MM.1S (cell line): Measurements from ENCODE around the gene SNX24.

Source experiments
- DNase-seq: peaks from one replicate; pipeline ENCODE4 v3.0.0-alpha.2; 2015
- H2AFZ ChIP-seq: fragments of 300-600 bp; sonication (generic); 2 replicates; pipeline ENCODE4 v1.6.0; 2016; ENCODE audit warnings: antibody characterized with exemption, low read length
- H3F3A ChIP-seq: fragments of 300-600 bp; sonication (generic); 2 replicates; pipeline ENCODE4 v1.6.1; 2016; ENCODE audit warnings: mild to moderate bottlenecking, antibody characterized with exemption, low read length, moderate library complexity, mixed read lengths; ENCODE audit not compliant: insufficient read depth
- H3K27ac ChIP-seq: fragments of 300-600 bp; sonication (generic); 2 replicates; pipeline ENCODE4 v1.5.1; 2016; ENCODE audit warnings: mild to moderate bottlenecking, low read length
- H3K27me3 ChIP-seq: fragments of 300-600 bp; sonication (generic); replicated peaks from 2 replicates; pipeline ENCODE4 v1.6.0; 2016; ENCODE audit warnings: low read length; ENCODE audit not compliant: insufficient read depth
- H3K36me3 ChIP-seq: fragments of 300-600 bp; sonication (generic); replicated peaks from 2 replicates; pipeline ENCODE4 v1.6.1; 2016; ENCODE audit warnings: mild to moderate bottlenecking, low read length, mixed read lengths; ENCODE audit not compliant: insufficient read depth
- H3K4me1 ChIP-seq: fragments of 300-600 bp; sonication (generic); 2 replicates; pipeline ENCODE4 v1.6.1; 2016; ENCODE audit warnings: low read length, mixed read lengths
- H3K4me2 ChIP-seq: fragments of 300-600 bp; sonication (generic); 2 replicates; pipeline ENCODE4 v1.6.0; 2016; ENCODE audit warnings: low read depth, low read length
- H3K4me3 ChIP-seq: fragments of 300-600 bp; sonication (generic); 2 replicates; pipeline ENCODE4 v1.5.1; 2016; ENCODE audit warnings: low read length, mixed read lengths
- H3K79me2 ChIP-seq: fragments of 300-600 bp; sonication (generic); 2 replicates; pipeline ENCODE4 v1.6.1; 2016; ENCODE audit warnings: mixed run types, low read length, mixed read lengths
- H3K9ac ChIP-seq: fragments of 300-600 bp; sonication (generic); 2 replicates; pipeline ENCODE4 v1.6.1; 2016; ENCODE audit warnings: low read length, mixed read lengths
- H3K9me2 ChIP-seq: fragments of 300-600 bp; sonication (generic); replicated peaks from 2 replicates; pipeline ENCODE4 v1.6.1; 2016; ENCODE audit warnings: mild to moderate bottlenecking, low read length, mixed read lengths; ENCODE audit not compliant: insufficient read depth
- H3K9me3 ChIP-seq: fragments of 300-600 bp; sonication (generic); replicated peaks from 2 replicates; pipeline ENCODE4 v1.6.1; 2016; ENCODE audit warnings: mild to moderate bottlenecking, low read length, mixed read lengths; ENCODE audit not compliant: insufficient read depth
- H4K20me1 ChIP-seq: fragments of 300-600 bp; sonication (generic); 2 replicates; pipeline ENCODE4 v1.6.1; 2016; ENCODE audit warnings: mild to moderate bottlenecking, low read length, moderate library complexity, mixed read lengths; ENCODE audit not compliant: insufficient read depth
- EZH2 ChIP-seq: fragments of 300-600 bp; sonication (generic); optimal IDR thresholded peaks from 2 replicates; pipeline ENCODE3; 2017; ENCODE audit warnings: low read depth, mild to moderate bottlenecking, antibody characterized with exemption, low read length, mixed read lengths
- EZH2phosphoT487 ChIP-seq: fragments of 300-600 bp; sonication (generic); IDR thresholded peaks from 2 replicates; pipeline ENCODE4 v1.6.1; 2018; ENCODE audit warnings: antibody characterized with exemption, low read length
- TF ChIP-seq, protein P1 (sequence below): fragments of 300-600 bp; sonication (generic); IDR thresholded peaks from 2 replicates; pipeline ENCODE4 v1.5.1; 2016; ENCODE audit warnings: antibody characterized with exemption, low read length, mixed read lengths

SNX24 gene

DNA sequence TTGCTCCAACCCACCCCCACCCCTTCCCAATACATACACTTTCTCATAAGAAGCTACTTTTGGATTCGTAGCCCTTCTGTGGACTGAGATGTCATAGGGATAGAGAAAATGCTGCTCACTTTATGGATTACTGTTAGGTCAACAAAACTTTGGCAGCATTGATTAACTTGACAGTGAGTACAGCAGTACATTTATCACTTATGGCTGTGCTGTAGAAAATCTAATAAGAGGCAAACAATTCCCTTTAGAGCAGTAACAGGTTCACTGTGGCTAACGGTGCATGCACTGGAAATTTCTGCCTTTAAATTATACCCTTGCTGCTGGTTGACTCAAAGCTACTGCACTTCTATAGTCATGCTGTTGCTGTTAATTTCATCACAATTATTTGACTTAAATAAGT, 131.9 kb downstream of the SNX24 start:
- H3K27ac ChIP-seq: no peak overlapping the region
- no peaks in the 10 kb centered on the region for H3K79me2 ChIP-seq
- H3F3A ChIP-seq: no peaks in the 10 kb centered on the region
- no peak for DNase-seq
- no peak overlapping the region for H2AFZ ChIP-seq
- H4K20me1 ChIP-seq: no peaks in the 10 kb centered on the region
- no peak overlapping the region for H3K4me2 ChIP-seq
- no peaks in the 10 kb centered on the region for H3K9me3 ChIP-seq
- H3K9ac ChIP-seq: no peak overlapping the region
- H3K9me2 ChIP-seq: no peaks in the 10 kb centered on the region
- TF ChIP-seq, protein P1, sequence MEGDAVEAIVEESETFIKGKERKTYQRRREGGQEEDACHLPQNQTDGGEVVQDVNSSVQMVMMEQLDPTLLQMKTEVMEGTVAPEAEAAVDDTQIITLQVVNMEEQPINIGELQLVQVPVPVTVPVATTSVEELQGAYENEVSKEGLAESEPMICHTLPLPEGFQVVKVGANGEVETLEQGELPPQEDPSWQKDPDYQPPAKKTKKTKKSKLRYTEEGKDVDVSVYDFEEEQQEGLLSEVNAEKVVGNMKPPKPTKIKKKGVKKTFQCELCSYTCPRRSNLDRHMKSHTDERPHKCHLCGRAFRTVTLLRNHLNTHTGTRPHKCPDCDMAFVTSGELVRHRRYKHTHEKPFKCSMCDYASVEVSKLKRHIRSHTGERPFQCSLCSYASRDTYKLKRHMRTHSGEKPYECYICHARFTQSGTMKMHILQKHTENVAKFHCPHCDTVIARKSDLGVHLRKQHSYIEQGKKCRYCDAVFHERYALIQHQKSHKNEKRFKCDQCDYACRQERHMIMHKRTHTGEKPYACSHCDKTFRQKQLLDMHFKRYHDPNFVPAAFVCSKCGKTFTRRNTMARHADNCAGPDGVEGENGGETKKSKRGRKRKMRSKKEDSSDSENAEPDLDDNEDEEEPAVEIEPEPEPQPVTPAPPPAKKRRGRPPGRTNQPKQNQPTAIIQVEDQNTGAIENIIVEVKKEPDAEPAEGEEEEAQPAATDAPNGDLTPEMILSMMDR: no peak
- TF ChIP-seq EZH2: no peak
- H3K4me1 ChIP-seq: no peaks in the 10 kb centered on the region
- H3K27me3 ChIP-seq: no peaks in the 10 kb centered on the region
- H3K4me3 ChIP-seq: no peak overlapping the region
- H3K36me3 ChIP-seq: no peaks in the 10 kb centered on the region

DNA sequence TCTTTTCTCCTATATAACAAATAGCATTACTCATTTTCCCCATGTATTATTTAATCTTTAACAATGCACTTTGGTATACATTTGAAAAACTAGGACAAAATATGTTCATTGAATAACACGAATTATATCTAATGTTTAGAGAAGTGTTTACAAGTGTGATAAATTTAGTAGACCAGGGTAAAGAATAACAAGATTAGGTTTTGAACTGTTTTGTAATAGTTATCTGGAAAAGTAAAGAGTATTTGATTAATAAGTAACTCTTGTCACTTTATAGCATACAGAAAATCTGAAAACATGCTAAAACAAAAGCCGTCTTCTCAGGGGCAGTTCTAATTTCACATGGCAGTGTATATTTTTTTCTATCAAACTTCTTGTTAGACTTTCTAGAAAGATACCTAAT, 132.7 kb downstream of the SNX24 start:
- Histone ChIP-seq H2AFZ (no peak overlapping the region), H3F3A (no peaks in the 10 kb centered on the region), H3K27me3 (no peaks in the 10 kb centered on the region), H3K9me3 (no peaks in the 10 kb centered on the region), H3K4me2 (no peak overlapping the region), H3K36me3 (no peaks in the 10 kb centered on the region), H4K20me1 (no peaks in the 10 kb centered on the region), H3K79me2 (no peaks in the 10 kb centered on the region), H3K9ac (no peak overlapping the region), H3K27ac (no peak overlapping the region), H3K4me1 (no peaks in the 10 kb centered on the region), H3K9me2 (no peaks in the 10 kb centered on the region), H3K4me3 (no peak overlapping the region)
- TF ChIP-seq, protein P1: no peak
- TF ChIP-seq EZH2 (no peak), EZH2phosphoT487 (no peak)
- DNase-seq: no peak

DNA sequence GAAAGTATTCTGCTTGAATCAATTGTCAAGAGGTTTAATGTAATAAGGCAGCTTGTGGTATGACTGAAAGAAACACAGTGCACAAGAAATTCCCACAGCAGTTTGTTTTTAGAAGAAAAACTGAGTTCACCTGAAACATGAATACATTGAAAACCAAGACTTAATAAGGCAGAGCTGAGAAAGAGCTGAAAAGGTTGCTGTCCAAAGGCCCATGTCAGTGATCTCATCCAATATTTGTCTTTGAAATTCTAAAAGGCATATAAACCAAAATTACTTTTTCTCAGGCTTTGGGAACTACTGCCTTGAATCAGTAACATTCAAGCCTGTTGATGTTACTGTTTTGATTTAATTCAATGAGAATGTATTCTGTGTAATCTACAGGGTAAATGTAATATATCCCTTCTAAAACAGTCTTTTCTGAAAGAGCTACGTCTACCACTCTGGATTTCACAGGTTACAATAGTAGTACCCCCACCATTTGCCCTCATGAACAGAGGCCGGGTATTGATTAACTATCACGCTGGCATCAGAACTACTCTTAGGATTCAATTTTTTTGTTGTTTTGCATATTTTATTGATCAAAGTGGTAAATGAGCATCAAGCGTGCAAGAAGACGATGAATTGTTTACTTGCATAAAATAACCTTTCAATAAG, 133.4 kb downstream of the SNX24 start:
- no peaks in the 10 kb centered on the region for H3K9me2 ChIP-seq
- no peak overlapping the region for H3K4me3 ChIP-seq
- no peak overlapping the region for H3K27ac ChIP-seq
- H3K9me3 ChIP-seq: no peaks in the 10 kb centered on the region
- H3K79me2 ChIP-seq: no peaks in the 10 kb centered on the region
- H3K4me1 ChIP-seq: no peaks in the 10 kb centered on the region
- H3K27me3 ChIP-seq: no peaks in the 10 kb centered on the region
- no peaks in the 10 kb centered on the region for H3F3A ChIP-seq
- H4K20me1 ChIP-seq: no peaks in the 10 kb centered on the region
- H2AFZ ChIP-seq: no peak overlapping the region
- TF ChIP-seq EZH2: no peak
- no peak for TF ChIP-seq EZH2phosphoT487
- TF ChIP-seq, protein P1: no peak
- no peaks in the 10 kb centered on the region for H3K36me3 ChIP-seq
- H3K9ac ChIP-seq: no peak overlapping the region
- DNase-seq: no peak
- H3K4me2 ChIP-seq: no peak overlapping the region
